GM21390 (cell line): ENCODE results near the gene CPA1.
"Not testable (repeated sequence)": the region's sequence is repeated elsewhere in the genome, so short reads cannot be mapped to it uniquely, and the experiment has no call there.

ENCODE experiments used
- ATAC-seq: cut with Tn5 transposase; IDR thresholded peaks from one replicate; pipeline ENCODE4 v1.9.1; 2021; ENCODE audit not compliant: unreplicated experiment

CPA1 gene

DNA sequence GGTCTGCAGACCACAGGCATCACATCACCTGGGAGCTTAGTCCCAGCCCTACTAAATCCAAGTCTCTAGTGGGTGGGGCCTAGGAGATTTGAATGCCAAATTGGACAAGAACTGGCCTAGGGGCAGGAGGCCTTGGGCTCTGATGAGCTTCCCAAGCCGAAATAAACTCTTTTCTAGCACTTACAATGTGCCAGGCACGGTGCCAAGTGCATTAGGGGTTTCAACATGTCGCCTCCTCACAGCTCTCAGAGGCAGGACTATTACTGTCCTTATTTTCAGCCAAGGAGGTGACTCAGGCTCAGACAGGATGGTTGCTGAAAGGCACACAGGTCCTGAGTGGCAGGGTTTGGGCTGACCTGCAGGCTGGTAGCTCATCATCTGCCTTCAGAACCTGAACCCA, 9.2 kb upstream of the CPA1 start:
- ATAC-seq = no peak

DNA sequence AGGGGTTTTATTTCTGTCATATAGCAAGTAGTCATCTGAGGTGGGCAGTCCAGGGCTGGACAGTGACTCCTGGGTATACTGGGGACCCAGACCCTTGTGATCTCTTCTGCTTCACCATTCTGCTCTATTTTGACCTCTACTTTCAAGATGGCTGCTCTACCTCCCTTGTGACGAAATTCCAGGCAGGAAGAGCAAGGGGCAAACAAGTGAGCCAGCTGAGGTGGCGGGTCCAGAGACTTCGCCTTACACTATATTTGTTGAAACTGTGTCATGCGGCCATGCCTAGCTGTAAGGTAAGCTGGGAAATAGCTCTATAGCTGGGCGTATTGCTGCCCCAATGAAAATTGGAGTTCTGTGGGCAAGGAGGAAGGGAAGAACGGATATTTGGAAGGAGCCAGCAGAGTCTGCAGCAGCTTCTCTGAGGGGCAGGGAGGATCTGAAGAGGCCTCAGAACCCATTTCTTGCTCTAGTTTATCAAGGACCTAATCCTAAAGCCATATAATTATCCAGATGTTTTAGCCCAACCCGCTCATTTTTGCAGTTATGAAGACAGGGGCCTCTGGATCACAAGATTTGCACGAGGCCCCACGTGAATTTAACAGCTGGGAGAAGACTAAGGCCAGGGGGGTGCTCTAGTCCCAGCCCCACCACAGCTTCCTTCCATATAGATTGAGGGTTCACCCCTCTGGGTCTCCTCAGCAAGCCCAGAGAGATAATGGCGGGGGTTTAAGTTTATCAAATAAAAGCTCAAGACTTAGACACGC, 7.7 kb upstream of the CPA1 start:
- no peak for ATAC-seq

DNA sequence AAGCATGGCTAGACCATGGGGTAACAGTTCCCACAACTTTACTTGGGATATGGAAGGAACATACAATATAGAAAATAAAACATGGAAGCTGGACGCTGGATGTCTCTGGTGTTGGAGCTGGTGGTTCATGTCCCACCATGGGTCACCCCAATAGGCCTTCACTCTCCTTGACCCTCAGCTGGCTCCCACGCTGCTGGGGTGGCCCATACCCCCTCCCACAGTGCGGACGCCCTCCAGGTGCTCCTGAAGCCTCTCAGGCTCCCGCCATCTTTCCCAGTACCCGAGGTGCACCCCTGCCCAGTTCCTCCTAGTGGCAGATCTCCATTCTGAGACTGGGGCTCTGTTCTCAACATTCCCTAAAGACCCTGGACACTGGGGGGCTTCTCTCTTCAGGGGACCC, 5.8 kb upstream of the CPA1 start:
- no peak for ATAC-seq

DNA sequence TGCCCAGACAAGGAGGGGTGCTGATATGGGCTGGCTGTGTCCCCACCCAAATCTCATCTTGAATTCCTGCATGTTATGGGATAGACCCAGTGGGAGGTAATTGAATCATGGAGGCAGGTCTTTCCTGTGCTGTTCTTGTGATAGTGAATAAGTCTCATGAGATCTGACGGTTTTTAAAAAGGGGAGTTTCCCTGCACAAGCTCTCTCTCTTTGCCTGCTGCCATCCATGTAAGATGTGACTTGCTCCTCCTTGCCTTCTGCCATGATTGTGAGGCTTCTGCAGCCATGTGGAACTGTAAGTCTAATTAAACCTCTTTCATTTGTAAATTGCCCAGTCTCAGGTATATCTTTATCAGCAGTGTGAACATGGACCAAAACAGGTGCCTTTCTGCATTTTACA, 3.8 kb upstream of the CPA1 start:
- ATAC-seq = not testable (repeated sequence)

DNA sequence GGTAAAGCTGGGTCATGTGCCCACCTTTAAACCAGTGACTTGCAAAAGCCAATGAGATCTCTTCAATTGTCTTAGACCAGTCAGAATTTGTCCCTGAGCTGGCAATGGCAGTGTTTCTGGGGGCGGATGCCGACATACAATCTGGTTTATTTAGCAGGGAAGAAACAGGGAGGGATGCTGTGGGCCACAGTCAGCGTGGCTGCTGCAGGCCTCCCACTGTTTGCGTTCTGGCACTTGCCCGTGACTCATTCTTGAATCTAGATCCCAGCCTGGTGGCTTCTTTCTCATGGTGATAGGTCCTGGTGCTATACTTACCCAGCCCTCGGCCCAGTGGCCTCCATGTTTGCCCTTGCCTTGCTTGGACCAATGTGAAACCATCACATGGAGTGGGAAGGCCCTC, 3.1 kb upstream of the CPA1 start:
- no peak for ATAC-seq

DNA sequence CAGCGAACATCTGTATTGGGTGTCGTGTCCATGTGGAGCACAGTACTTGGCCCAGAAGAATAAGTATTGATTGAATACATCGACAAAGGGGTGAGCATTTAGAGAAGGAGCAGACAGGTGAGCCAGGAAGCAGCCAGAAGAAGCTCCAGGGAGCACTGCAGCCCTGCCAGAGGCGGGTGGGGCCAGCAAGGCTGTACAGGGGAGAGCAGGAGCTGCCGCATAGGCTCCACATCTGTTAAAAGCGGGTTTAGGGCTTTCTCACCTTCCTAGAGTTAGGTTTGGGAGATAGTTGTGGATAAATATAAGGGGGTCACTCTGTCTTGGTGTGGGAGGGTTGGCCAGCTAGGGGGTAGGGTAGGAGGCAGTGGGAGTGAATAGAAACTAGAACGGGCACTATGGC, 1.3 kb upstream of the CPA1 start:
- ATAC-seq = no peak

DNA sequence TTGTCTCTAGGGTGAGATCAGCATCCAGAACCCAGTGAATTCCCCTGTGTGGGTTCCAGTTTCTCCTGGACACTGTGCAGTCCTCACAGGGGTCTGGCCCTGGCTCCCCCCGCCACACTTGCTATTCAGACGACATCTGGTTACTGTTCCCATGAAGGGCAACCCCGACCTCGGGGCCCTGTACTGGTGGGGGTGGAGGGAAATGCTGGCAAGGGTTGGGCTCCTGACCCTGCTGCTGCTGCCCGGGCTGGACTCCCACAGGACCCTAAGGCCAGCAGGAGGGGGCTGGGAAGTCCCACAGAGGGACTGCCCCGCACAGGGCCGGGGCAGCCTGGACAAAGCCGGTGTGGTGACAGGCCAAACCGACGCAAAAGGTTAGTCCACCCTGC, 768 bp upstream of the CPA1 start:
- no peak for ATAC-seq

DNA sequence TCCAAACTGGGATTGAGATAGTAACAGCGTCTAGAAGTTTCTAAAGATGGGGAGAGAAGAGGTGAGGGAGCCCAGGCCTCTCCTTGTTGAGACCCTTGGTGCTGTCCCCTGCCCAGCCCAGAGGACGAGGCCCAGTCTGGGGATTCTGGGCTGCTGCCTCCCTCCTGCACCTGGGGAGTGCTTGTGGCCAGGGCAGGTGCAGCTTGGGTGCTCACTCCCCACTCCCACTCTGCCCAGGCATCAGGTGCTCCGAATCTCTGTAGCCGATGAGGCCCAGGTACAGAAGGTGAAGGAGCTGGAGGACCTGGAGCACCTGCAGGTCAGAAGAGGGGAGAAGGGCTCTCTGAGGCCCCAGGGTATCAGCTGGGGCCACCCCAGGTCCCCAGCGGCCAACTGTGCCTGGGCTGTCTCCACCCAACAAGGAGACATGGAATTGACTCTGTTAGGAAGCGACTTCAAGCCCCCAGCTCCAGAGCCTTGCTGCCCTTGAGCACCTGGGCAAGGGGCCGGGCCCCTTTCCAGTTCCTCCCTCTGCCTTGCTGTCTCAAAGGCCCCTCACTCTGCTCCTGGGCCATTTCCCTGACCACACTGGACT, 664 bp downstream of the CPA1 start:
- no peak for ATAC-seq

DNA sequence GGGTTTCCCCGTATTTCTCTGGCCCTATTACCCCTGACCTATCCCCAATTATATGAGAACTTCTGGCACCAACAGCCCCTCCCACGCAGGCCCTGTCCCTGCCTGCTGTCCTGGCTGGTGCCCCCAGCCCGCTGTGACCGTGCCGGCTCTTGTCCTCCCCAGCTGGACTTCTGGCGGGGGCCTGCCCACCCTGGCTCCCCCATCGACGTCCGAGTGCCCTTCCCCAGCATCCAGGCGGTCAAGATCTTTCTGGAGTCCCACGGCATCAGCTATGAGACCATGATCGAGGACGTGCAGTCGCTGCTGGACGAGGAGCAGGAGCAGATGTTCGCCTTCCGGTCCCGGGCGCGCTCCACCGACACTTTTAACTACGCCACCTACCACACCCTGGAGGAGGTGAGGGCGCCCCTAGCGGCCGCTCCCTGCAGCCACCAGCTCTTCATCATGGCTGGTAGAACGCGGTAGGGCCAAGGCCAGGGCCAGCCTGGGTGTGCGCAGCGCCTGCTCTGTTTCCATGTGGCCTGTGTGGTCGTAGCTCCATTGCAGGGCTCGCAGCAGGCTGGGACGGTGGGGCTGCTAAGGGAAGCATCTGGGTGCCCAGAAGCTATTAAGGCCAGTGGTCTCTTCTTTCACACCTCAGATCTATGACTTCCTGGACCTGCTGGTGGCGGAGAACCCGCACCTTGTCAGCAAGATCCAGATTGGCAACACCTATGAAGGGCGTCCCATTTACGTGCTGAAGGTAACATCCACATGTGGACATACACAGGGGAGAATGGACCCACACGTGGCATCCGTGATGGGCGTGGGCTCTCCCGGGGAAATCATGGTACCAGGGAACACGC, 1.4 kb downstream of the CPA1 start:
- ATAC-seq = no peak

DNA sequence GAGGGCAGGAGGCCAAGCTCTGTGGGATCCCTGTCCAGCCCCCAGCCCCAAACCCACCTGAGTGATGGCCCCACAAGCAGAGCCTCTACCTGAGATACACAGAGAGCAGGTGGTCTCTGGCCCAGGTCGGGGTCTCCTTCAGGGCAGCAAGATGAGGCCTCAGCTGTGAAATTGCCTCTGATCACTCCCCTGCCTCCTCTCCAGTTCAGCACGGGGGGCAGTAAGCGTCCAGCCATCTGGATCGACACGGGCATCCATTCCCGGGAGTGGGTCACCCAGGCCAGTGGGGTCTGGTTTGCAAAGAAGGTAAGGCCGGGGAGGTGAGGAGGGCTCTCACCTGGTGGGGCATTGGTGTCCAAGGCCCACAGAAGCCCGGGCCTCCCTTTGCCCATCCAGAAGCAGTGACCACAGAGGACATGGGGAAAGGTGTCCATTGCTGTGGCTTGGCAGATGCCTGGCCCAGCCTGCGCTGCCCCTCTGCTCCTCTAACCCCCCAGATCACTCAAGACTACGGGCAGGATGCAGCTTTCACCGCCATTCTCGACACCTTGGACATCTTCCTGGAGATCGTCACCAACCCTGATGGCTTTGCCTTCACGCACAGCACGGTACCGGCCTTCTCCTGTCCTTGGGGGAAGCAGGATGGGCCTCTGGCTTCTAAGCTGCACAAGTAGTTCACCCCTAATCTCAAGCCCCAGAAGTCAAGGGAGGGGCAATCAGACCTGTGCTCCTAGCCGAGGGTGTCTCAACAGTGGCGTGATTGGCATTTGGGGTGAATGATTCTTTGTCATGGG, 3.1 kb downstream of the CPA1 start:
- no peak for ATAC-seq

DNA sequence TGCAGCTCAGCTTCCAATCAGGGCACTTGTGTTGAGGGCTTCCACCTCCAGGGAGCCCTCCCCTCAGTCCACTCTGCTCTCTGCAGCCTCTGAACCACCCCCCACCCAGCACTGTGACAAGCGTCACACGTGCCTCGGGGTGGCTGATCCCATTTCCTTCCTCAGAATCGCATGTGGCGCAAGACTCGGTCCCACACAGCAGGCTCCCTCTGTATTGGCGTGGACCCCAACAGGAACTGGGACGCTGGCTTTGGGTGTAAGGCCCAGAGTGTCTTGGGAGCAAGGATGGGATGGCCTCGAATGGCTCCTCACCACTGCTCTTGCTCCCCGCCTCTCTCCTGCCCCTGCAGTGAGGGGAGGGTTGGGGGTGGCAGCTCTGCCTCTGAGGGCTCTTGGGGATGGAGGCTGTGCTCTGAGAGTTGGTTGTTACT, 4.1 kb downstream of the CPA1 start:
- ATAC-seq = no peak

DNA sequence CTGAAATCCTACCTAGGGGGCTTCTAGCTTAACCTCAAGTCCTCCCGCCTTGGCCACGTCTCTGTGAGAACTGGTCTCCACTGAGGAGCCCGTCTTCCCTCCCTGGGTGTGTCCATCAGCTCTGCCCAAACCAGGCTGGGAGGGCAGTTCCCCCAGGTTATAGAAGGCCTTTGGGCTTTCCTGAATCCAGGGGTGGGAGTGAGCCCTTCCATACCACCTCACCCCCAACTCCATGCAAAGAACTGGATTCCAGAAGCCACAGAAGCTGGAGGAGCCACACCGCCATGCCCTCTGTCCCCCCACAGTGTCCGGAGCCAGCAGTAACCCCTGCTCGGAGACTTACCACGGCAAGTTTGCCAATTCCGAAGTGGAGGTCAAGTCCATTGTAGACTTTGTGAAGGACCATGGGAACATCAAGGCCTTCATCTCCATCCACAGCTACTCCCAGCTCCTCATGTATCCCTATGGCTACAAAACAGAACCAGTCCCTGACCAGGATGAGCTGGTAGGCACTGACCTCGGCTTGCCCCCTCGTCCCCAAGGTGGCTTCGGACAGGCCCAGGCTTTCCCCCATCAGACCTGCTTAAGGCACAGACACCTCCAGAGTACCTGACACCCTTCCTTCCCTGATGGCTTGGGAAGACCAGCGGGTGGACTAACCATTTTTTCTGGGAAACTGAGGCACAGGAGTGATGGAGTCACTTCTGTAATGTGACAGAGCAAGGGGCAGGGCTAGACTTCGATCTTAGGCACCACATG, 4.7 kb downstream of the CPA1 start:
- no peak for ATAC-seq

DNA sequence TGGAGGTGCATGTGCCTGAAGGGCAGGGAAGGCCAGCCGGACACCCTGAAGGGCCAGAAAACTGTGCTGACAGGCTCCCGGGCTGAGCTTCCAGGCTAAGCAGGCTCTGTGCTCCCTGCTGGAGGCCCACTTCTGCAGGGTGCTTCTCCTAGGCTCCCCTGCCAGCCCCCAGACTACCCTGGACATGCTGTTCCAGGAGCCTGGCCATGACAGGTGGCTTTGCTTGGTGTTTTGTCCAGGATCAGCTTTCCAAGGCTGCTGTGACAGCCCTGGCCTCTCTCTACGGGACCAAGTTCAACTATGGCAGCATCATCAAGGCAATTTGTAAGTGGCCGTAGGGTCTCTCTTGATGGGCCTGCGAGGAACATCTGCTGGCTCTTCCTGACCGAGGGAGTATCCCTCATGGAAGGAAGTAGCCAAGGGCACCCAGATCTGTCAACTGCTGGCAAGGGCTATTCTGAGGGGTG, 5.3 kb downstream of the CPA1 start:
- ATAC-seq = no peak

DNA sequence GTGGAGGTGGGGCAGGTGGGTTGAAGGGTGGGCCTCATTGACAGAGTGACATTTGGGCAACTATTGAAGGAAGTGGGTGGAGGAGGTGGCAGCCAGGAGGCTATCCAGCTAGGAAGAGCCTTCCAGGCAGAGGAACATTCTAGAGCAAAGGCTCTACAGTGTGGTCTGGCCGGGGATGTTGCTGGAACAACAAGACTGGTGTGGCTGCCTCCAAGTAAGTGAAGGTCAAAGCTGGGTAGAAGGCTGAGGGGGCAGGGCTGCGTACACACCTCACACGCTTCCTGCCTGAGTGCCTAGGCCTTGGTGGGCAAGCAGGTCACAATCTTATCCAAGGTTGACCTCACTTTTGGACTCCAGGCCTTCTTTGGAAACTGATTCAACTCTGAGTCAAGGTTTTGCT, 6.6 kb downstream of the CPA1 start:
- no peak for ATAC-seq

DNA sequence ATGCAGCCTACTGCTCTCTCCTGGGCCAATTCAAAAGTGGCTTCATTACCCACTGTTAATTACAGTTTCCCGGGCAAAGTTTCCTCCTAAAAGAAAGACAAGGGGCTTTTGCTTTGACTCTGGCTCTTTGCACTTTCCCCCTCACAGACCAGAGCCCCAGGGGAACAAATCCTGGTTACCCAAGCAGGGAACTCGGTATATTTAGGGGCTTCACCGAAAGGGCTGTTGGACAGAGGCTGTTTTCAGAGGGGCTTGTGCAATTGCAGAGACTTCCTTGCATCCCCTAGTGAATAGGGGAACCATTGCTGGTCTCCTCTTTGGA, 7.0 kb downstream of the CPA1 start:
- ATAC-seq = no peak

DNA sequence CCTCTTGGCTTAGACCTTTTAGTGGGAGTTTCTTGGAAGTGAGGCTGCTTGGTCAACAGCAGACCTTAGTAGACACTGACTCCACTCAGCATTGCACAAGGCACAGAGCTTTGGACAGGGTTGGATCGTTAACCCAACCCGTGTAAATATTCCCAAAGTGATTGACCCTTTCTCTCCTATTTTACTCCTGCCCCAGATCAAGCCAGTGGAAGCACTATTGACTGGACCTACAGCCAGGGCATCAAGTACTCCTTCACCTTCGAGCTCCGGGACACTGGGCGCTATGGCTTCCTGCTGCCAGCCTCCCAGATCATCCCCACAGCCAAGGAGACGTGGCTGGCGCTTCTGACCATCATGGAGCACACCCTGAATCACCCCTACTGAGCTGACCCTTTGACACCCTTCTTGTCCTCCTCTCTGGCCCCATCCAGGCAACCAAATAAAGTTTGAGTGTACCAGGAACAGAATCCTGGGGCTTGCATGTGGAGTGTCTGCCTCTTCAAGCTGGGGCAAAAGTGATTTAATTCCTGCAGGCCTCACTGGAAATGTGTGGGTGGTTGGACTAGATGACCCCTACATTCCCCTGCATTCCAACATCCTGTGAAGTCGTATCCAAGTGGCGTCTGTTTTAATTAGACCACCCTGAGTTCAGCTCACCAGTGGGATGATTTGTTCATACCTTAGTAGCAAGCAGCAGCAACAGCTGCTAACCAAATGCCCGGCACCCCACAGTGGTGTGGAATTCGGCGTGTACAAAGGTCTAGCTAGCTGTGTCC, 7.5 kb downstream of the CPA1 start:
- ATAC-seq = no peak

DNA sequence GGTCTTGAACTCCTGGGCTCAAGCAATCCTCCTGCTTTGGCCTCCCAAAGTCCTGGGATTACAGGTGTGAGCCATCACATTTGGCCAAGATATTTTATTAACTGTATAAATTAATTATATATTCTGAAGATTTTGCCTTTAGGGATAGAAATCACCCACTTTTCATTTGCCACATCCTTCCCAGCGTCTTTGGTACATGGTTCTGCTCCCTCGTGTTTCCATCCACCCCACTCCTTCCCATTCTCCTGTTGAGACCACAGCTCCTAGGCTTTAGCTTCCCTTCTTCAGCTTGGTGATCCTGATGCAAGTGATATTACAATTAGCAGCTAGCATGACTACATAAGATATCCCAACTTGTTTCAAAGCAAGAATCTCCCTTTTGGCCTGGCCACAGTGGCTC, 8.4 kb downstream of the CPA1 start:
- ATAC-seq = no peak

DNA sequence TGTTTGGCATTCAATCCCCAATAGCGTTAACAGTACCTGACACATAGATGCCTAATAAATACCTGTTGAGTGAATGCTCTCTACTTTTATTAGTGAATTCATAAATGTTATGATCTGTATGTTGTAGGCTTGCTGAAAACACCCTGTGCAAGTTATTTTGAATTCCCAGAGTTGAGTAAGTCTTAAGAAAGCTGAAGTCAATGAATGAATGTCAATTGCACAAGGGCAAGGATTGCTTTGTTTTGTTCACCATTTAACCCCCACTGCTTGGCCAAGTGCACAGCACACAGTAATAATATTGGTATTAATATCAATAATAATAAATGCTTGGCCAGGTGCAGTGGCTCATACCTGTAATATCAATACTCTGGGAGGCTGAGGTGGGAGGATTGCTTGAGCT, 10.2 kb downstream of the CPA1 start:
- no peak for ATAC-seq

DNA sequence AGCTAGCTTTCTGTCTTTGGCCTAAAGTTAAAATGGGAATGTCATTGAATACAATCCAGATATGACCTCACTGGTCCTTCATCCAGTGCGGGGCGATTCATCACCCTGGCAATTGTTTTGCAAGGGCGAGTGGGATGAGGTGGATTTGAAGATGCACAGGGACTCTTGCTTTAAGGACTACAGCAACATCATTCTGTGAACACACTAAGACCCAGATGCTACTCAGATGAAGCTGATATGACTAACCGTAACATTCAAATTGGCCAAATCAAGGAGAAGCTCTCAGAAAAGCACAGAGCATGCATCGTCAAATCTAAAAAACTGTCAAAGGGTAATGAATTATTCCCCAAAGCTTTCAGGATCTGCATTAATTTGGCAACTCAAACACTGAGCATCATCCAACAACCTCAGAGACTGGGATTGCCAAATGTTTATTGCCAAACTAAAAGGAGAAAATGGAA, 12.8 kb downstream of the CPA1 start:
- ATAC-seq = no peak
